ENCODE measurements around the gene SIT1. TPM values are rescaled to one million over a fixed set of nuclear protein-coding genes. Genes with fewer than 3 reads are reported as not detected.

The SIT1 gene
- polyA plus RNA-seq, 1 donor, result not detected

DNA sequence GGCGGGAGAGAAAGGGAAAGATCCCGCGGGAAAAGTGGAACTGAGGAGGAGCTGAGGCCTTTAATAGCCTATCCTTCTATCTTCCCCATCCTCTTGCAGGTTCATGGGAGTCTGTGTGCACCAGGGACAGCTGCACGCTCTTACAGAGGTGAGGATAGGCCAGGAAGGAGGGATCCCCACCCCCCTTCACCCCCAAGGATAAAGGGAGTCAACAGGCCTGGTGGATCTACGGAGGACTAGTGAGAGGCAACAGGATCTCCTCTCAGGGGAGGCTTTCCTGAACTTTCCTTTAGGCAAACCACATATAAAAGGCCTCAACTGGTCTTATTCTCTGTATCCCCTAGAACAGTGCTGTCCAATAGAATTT, 44.6 kb downstream of the SIT1 start:
- DNase-seq (ENCODE audit: low read depth), result no peak

DNA sequence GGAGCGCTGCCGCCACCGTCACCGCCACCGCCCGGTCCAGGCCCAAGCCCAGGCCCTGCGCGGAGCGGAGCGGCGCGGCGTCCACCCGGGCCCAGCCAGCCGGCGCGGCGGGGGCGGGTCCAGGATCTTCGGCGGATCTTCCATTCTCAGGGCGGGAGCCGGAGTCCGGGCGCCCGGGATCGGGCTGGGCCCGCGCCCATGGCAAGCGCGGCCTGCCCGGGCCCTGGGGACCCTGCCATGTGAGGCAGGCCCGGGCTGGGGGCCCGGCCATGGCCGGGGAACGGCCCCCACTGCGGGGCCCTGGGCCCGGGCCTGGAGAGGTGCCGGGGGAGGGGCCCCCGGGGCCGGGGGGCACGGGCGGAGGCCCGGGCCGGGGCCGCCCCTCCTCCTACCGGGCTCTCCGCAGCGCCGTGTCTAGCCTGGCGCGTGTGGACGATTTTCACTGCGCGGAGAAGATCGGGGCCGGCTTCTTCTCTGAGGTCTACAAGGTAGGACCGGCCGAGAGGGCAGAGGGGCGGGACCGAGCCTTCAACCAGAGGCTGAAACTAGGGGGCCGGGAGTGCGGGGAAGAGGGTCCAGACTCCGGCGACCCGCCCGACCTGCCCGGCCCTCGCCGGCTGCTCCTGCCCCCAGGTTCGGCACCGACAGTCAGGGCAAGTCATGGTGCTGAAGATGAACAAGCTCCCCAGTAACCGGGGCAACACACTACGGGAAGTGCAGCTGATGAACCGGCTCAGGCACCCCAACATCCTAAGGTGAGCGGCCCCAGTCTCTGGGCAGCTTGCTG, 45.2 kb downstream of the SIT1 start:
- DNase-seq (ENCODE audit: low read depth), result no peak

DNA sequence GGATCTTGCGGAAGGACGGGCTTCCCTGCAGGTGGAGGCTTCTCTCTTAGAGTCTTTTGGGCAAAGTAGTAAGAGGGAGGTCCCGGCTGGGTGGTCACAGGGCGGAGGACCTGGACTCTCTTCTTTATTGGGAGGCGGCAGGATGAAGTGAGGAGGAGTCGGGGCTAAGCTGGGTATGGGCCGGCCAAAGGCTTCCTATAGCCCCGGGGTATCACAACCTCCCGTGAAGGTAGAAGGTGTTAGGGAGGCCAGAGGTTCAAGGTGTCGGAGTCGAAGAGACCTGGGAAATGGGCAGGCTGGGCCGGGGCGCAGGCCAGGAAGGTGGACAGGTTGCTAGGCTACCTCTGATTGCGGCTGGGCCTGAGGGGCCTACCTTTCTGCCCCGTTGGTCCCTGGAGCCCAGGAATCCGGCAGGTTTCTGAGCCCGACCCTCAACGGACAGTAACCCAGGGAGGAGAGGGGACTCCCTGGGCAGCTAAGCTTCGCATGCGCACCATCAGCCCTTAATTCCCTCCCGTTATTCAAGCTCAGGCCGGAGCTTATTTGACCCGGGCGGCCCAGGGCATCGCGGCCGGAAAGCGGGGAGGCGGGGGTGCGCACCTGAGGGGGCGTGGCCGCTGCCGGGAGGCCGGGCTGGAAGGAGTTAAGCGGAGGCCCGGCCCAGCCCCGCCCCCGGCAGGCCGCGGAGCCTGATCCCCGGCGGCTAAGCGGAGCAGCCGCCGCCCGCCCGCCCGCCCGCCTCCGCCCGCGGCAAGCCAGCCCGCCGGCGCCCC, 46.0 kb downstream of the SIT1 start, which contains the start of gene TESK1:
Gene TESK1, plus strand, starts transcription at position 685 of the 773 bp plus-strand sequence. CDS start 358 bp downstream, outside the sequence.
- no peak for DNase-seq (ENCODE audit: low read depth)

DNA sequence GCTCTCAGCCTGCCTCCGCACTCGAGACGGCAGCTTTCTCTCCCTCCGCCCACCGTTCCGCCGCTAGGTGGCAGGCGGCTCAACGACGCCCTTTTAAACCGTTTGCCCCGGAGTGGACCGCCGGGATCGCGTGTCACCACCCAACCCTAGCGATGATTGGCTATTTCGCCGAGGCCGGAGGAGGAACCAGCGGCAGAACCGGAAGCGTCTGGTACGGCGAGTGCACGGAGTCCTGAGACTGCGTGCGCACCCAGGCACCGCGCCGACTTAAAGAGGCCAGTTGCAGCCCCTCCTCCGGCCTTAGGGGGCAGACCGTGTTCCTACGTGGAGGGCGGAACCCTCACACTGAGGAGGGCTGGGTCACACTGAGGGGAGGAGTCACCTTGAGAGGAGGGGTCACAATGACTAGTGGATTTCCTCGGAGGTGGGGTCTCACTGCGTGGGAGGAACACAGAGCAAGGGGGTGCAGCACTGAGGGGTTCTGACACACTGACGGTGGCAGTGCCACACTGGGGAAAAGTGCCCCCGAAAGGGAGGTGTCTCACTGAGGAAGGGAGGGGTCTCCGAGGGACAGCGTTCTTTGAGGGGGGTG, 46.6 kb downstream of the SIT1 start:
- peak; percentile 98 for DNase-seq (ENCODE audit: low read depth)

DNA sequence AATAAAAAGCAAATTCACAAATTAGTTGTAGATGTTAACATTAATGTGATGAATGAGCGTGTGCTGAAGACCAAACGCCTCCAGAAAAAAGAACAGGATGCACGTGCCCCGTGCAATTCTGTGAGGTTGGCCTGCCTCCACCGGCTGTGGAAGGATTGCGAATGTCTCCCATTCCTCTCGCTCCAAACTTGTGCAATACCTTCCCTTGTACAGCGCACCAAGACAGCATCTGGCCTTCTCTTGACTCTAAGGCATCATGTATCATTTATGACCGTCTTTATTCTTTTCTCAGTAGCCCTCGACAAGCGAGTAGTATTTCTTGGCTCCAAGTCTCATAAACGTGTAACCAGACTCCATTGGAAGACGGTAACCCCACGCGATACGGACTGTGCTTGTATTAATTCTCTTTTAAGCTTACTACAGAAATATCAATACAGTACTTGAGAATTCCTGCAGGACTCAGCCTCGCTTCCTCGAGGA, 47.2 kb downstream of the SIT1 start:
- peak; percentile 54 for DNase-seq (ENCODE audit: low read depth)

DNA sequence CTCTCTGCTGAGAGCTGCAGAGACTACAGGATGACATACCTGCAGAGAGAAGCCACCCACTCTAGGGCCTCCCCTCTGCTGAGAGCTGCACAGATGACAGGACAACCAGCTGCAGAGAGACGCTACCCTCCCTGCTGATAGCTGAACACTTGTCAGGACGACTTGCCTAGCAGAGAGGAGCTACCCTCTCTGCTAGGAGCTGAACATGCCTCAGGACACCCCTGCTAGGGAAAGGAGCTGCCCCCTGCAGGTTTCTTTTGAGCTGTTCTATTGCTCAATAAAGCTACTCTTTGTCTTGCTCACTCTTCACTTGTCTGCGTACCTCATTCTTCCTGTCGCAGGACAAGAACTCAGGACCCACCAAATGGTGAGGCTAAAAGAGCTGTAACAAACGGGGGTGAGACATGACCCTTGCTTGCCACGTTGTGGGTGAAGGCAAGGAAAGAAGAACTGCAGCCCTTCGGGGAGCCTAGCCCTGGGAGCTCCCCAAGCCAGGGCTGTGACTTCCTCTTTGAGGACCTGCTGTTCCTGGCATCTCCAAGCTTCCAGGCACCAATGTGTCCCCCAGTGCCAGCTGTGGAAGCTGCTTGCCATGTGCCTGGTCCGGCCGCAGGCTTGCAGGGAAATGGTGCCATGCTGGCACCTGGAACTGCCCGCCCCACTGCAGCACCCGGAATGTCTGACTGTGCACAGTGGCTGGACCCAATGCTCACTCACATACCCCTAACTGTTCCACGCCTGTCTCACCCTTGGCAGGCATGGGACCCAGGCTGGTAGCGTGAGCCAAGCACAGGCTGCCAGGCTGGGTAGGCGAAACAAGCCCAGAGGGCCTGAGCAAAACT, 50.7 kb downstream of the SIT1 start:
- no peak for DNase-seq (ENCODE audit: low read depth)

Other genes with a start within 250 kb of the SIT1 start
- 71.7 TPM for gene RUSC2, start 160.8 kb downstream of the SIT1 start, polyA plus RNA-seq (ENCODE audit: insufficient read length)
- gene TESK1, start 45.7 kb downstream of the SIT1 start, polyA plus RNA-seq (ENCODE audit: insufficient read length), result 42.2 TPM
- gene CD72, start 32.5 kb downstream of the SIT1 start, polyA plus RNA-seq (ENCODE audit: insufficient read length), result 2.6 TPM
- not detected for gene RMRP, start 7.1 kb upstream of the SIT1 start, polyA plus RNA-seq (ENCODE audit: insufficient read length)
- 22.1 TPM for gene CCDC107, start 7.4 kb upstream of the SIT1 start, polyA plus RNA-seq (ENCODE audit: insufficient read length)
- 5.6 TPM for gene ARHGEF39, start 14.3 kb upstream of the SIT1 start, polyA plus RNA-seq (ENCODE audit: insufficient read length)
- 0.87 TPM for gene CA9, start 23.0 kb upstream of the SIT1 start, polyA plus RNA-seq (ENCODE audit: insufficient read length)
- gene TPM2, start 39.0 kb upstream of the SIT1 start, polyA plus RNA-seq (ENCODE audit: insufficient read length), result 8,819 TPM
- gene TLN1, start 81.3 kb upstream of the SIT1 start, polyA plus RNA-seq (ENCODE audit: insufficient read length), result 87.7 TPM
- 23.5 TPM for gene CREB3, start 81.7 kb upstream of the SIT1 start, polyA plus RNA-seq (ENCODE audit: insufficient read length)
- gene GBA2, start 98.3 kb upstream of the SIT1 start, polyA plus RNA-seq (ENCODE audit: insufficient read length), result 70.2 TPM
- 17.9 TPM for gene RGP1, start 98.4 kb upstream of the SIT1 start, polyA plus RNA-seq (ENCODE audit: insufficient read length)
- 0.77 TPM for gene MSMP, start 103.3 kb upstream of the SIT1 start, polyA plus RNA-seq (ENCODE audit: insufficient read length)
- gene NPR2, start 140.7 kb upstream of the SIT1 start, polyA plus RNA-seq (ENCODE audit: insufficient read length), result 22.4 TPM
- gene SPAG8, start 161.3 kb upstream of the SIT1 start, polyA plus RNA-seq (ENCODE audit: insufficient read length), result 2.3 TPM
- 30.7 TPM for gene HINT2, start 164.1 kb upstream of the SIT1 start, polyA plus RNA-seq (ENCODE audit: insufficient read length)
- gene FAM221B, start 177.8 kb upstream of the SIT1 start, polyA plus RNA-seq (ENCODE audit: insufficient read length), result 0.18 TPM
- gene TMEM8B, start 178.3 kb upstream of the SIT1 start, polyA plus RNA-seq (ENCODE audit: insufficient read length), result 20.3 TPM
- gene OR13J1, start 219.5 kb upstream of the SIT1 start, polyA plus RNA-seq (ENCODE audit: insufficient read length), result 0.10 TPM